ENCODE data around the gene COX4I2.

DNA sequence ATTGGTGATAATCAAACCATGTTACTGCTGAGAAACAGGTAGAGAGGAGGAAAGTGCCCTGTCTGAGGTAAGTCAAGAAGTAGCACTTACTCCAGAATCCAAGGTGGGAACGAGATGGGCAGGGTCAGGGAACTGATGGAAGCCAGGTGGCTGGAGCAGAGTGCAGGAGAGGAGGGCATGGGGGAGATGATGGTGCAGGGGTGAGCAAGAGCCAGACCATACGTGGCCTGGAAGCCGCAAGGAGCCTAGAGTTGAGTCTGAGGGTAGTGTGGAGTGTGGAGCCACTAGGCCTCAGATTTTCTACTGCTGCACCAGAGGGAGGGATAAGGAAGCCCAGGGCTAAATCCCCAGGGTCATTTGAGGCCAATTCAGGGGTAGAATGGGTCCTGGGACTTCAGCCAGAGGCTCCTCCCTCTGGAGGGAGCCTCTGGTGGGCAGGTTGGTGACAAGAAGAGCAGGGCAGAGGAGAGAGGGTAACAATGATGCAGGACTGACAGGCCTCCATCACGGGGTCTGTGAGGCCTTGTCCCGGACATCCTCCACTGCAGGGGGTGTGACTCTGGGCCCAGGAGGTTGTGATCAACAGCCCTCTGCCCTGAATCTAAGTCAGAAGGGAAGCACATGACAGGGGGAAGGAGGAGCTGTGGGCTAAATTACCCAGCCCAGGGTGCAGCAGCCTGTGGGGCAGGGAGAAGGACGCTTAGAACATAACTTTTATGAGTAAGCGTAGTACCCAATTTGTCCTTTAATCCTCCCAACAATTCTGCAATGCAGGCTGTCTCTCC lies 28.7 kb downstream of the COX4I2 start:
- TF ChIP-seq, protein P1, sequence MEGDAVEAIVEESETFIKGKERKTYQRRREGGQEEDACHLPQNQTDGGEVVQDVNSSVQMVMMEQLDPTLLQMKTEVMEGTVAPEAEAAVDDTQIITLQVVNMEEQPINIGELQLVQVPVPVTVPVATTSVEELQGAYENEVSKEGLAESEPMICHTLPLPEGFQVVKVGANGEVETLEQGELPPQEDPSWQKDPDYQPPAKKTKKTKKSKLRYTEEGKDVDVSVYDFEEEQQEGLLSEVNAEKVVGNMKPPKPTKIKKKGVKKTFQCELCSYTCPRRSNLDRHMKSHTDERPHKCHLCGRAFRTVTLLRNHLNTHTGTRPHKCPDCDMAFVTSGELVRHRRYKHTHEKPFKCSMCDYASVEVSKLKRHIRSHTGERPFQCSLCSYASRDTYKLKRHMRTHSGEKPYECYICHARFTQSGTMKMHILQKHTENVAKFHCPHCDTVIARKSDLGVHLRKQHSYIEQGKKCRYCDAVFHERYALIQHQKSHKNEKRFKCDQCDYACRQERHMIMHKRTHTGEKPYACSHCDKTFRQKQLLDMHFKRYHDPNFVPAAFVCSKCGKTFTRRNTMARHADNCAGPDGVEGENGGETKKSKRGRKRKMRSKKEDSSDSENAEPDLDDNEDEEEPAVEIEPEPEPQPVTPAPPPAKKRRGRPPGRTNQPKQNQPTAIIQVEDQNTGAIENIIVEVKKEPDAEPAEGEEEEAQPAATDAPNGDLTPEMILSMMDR (IDR thresholded peaks at IDR 0.05; ENCODE audit: borderline replicate concordance, extremely low read depth, low read length, poor library complexity, severe bottlenecking): no peak
- no peak for TF ChIP-seq EZH2 (IDR thresholded peaks at IDR 0.05; ENCODE audit: borderline replicate concordance, low read depth, low read length, severe bottlenecking)

All from DND-41 (cell line).